CD4-positive, alpha-beta T cell treated with Interleukin-6 at 100 ng/mL for 8 hours (primary cell): ENCODE measurements around the gene NUP58.
A peak's percentile ranks its signal among the peaks of the same experiment; 100 is the strongest.

Experiments
- DNase-seq: peaks from one replicate; pipeline ENCODE4 v3.0.0-alpha.2; 2020; ENCODE audit warnings: mixed read lengths, low spot score

NUP58 gene

GRCh38 chr13:25301347-25302113, at the start of gene NUP58:
TSS of gene NUP58 (plus strand) at chr13:25301625. CDS start at chr13:25301774, 149 bp downstream.
- peak; percentile 90 for DNase-seq

DNA sequence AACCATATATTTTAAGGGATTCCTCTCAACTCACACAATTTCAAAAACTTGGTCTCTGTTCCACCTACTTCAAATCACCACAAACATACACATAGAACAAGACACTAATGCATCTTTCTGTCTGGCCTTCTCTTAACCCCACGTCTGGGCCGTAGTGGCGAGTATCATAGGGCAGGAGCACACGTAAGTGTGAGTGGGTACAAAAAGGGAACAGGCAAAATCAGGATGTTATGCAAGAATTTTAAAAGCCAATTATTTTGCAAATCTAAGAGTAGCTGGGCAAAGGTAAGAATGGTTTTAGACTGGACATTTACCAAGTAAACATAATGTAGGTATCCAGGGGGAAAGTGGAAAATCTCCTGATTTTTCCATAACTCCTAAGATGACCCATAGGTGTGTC, 49.2 kb upstream of the NUP58 start:
- no peak for DNase-seq

DNA sequence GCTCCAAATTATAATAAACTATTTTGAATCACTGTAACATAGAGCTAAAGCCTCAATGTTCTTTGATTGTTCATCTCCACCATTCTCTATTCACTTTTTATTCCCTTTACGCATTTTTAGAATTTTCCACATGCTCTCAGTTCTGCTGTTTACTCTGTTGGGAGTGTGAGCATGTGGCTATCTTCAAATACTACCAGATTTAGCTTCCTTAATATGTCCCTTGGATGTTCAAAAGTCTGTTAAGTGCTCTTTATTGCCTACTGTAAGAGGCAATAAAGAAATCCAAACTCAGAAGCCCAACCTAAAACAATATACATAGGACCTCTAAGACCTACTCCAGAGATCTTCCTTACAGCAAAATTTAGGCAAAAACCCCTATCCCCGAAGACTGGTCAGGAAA, 48.7 kb upstream of the NUP58 start:
- no peak for DNase-seq

DNA sequence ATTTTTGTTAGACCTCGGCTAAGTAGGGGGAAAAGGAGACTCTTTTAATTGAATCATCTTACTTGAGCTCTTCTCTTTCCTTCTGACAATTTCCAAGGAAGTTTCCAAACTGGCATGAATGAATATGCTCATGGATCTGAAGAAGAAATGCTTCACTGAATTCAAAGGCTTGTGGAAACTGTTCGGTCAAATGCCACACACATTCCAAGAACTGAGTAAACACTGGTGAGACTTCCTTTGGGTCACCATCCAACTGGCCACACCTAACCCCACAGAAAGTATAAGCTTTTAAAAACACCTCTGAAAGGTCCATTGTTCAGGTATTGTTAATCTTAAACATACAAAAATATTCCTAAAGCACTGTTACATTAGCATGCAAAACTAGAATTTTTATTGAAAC, 47.7 kb upstream of the NUP58 start:
- DNase-seq, result no peak

GRCh38 chr13:25262261-25262660, 39.2 kb upstream of the NUP58 start:
- DNase-seq, result no peak

DNA sequence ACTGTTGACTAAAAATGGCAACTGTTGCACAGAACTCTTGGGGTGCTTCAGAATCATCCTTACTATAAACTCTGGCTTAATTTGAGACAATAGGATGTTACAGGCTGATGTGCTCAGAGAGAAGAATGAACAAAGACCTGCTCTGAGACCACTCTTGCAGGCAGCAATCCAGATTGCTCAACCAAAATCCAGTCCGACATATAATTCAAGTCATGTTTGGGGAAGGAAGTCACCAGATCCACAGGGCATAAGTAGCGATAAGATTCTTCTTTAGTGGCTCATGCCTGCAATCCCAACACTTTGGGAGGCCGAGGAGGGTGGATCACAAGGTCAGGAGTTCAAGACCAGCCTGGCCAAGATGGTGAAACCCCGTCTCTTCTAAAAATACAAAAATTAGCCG, 34.7 kb upstream of the NUP58 start:
- DNase-seq, result no peak

DNA sequence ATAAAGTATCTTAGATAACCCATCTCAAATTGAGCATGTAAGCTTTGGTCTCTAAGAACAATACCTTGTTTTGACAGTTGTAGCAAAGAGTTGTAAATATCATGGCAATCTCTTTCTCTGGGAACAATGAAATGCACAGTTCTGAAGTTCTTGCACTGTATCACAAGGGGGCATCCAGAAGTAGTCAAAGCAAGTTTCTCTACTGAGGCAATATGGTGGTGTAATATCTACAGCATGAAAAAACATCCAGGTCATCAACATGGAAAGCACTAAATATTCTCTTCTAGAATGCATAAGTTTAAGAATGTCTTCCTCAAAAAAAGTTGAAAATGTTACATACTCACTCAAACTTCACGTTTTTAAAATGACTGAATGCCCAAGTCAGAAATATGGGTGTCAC, 33.7 kb upstream of the NUP58 start:
- DNase-seq, result no peak

- DNase-seq, result no peak
These were observed 32.9 kb upstream of the NUP58 start for GRCh38 chr13:25268561-25268960.

- DNase-seq, result no peak
These were observed 24.7 kb upstream of the NUP58 start for GRCh38 chr13:25276748-25277147.

DNA sequence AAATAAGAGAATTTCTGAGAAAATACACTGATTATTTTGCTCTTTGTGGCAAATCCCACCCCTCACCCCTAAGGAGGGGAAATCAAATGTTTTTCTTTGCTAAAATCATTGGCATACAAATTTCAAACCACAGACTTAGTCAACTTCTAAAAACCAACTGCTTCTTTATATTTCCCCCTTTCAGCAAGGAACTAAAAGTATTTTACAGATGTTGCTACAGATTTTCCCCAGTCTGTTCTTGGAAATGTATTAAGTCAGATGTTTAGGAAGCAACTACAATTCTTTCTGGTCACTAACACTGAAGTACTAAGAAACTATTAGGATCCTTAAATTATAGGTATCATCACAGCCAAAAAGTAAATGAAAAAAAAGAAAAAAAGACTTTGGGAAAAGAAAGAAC, 21.0 kb upstream of the NUP58 start:
- no peak for DNase-seq

GRCh38 chr13:25281193-25281934, 20.1 kb upstream of the NUP58 start:
- DNase-seq, result no peak

DNA sequence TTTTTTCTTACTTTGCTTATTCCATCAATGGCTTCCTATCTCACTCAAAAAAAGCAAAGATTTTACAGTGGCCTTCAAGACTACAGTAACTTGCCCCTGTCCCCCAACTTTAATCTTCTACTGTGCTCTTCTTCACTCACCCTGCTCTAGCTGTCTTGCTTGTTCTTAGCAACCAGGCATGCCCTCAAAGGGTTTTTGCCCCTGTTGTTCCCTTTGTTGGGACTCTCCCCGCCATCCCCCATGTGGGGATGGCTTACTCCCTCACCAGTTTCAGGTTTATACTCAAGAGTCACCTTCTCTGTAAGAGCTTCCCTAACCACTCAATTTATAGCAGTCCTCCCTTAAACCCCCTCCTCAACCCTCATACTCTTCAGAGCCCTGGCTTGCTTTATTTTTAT, 19.5 kb upstream of the NUP58 start:
- no peak for DNase-seq

DNA sequence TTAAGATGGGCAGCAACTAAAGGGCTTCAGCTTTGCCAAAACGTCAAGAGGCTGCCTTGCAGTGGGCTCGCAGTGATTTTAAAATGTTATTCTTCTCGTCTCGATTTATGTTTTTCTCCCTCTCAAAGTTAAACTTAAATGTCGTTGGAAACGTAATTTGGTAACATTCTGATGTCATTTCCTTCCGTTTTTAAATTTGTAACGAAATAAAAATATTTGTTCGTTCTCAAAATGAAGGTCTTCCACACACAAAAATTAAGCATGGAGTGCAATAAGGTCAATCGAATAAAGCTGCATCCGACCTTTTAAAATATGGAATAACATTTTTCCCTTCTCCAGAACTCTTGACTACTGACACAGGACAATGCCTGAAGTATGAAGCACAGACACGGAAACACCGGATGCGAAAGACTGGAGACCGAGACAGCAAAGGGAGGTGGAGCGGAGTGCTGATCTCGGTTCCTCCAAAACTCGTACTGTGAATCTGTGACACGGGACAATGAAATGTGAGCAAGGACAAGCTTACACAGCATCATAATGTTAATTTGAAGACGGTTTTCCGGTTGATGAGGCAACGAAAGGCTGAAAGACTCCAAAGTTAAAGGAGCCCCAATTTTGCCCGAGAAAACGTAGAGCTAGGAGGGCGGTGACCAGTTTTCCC, 15.0 kb upstream of the NUP58 start:
- DNase-seq, result peak; percentile 29

DNA sequence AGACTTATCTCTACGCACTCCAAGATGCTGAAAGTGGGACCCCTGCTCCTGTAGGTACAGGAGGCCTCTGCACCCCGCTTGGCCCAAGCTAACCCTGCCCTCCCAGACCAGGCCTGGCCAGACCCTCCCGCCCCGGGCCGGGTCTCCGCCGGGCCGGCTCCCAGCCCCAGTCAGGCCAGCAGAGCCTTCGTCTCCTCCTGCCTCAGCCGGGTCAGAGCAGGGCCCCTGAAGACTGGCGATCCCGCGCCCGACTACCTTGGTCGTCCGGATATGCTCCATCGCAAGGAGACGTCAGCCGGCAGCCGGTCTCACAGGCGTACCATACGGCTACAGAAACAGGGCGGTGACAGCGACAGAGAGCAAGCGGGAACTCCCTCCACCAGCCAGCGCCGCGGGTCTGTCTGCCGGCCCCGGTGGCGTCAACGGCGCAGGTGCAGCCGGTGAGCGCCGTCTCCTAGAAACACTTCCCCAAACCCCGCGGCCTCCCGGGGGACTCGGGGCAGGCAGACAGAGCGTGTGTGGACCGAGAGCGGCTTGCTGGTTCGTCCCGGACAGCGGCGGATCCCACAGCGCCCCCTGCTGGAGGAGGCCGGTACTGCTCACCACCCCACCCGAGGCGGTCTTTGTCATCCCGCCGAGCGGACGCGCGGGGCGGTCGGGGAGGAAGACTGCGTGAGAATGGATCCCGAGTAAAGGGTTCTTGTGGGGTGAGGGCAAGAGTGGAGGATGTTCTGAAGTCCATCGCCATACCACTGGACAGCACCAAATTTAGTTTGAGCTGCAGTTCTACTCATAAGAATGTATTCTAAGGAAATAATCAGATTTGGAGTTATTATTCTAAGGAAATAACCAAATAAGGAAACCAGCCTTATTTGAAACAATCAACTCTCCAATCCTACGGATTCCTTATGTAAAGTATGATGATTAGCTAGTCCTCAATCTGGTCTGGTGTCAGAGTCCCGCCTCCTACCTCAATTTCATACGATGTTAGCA, 14.2 kb upstream of the NUP58 start, which contains the start of gene MTMR6:
MTMR6 (minus strand) TSS at position 520 of the 993 bp plus-strand sequence; CDS start at position 279, 241 bp downstream.
- peak; percentile 89 for DNase-seq

- no peak for DNase-seq
These were observed 12.5 kb upstream of the NUP58 start for GRCh38 chr13:25288966-25289365.

DNA sequence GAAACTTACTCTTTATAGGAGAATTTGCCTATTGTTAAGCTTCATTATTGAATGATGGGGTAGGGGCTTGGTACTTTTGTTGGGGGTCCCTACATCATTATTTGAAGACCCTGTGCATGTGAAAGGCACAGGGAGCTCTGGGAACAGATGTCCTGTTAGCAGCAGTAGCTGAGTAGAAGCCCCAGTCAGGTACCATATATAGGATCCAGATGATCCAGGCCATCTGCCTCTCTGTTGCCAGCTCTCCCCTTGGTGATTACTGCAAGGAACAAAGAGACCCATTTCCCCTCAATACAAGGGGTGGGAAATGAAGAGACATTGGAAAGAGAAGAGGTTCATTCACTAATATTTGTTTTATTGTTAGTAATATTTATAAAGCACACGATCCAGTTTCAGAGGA, 9.7 kb upstream of the NUP58 start:
- DNase-seq, result no peak

- DNase-seq, result peak; percentile 21
These were observed 9.1 kb upstream of the NUP58 start for GRCh38 chr13:25292301-25292700.

DNA sequence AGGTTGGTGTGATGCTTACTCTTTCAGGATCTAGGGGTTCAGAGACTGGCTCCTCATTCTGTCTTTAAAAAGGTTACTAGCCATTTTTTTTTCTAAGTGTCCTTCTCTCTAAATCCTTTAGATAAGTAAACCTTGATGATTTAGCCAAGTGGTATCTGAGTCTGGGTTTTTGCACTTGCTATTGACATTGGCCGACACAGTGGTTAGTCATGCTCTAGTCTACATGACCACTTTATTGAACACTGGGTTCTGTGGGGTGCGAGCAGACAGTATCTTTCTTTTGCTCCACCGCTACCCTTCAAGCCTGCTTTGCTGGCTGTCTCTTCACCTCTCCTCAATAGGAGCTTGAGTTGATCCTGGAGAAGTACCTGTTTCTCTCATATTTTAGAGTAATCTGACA, 6.2 kb upstream of the NUP58 start:
- DNase-seq, result no peak

DNA sequence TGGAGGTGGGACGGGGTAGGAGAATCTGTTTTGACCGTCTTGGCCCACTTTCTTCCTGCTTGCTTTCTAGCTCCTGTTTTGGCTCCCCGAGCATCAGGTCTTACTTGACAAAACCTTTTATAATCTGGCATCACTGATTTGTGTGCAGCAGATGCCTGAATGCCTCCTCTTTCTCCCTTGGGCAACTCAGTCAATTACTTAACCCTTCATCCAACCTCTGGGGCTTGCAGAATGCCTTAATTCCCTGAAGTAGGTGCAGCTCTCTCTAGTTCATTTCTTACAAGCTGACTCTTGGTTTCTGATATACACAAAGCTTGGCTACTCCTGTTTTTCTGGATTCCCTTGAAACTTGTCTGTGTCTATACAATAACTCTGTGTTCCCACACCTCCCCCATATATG, 5.7 kb upstream of the NUP58 start:
- DNase-seq, result no peak

DNA sequence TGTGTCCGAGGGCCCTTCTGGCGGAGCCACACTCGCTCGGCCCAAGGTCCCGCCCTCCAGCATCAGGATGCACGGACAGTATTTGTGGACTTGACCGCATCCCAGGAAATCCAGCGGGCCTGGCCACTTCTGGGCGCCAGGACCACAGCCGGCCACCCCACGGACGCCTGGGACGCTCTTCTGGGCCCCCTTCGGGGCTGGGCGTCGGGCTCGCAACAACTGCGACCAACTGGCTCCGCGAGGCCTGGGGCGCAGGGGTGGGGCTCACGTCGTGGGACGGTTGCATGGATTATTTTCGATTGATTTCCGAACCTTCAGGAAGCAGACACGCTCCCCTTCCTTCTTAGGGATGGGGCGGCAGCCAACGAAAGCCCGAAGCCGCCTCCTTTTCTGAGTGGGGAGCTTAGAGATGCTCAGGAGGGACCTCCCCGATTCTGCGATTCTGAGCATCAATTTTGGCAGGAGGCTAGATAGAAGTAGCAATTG, 521 bp upstream of the NUP58 start:
- no peak for DNase-seq

DNA sequence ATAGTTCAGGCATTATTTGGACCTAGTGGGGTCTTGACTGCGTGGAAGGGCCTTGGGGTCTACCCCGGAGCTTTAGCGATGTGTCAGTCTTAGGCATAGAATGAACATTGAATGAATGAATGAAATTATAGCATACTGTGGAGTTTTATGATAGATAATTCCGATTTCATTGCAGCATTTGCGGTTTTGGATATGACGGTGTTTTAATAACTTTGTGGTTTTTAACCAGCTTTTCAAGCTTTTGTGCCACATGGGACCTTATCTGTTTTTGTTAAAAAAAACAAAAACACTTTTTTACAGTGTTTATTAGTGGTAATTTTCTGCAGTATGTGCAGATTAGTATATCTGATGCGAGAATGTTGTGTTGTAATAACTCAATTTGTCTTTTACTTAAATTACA, 696 bp downstream of the NUP58 start:
- DNase-seq, result no peak
